Right kidney (tissue), 9 donors: ENCODE results near the gene LYPD3.
A peak's percentile ranks its signal among the peaks of the same experiment; 100 is the strongest.
"Not testable (repeated sequence)": the region's sequence is repeated elsewhere in the genome, so short reads cannot be mapped to it uniquely, and the experiment has no call there.

Experiments used
- DNase-seq: peaks from one replicate; pipeline ENCODE4 v3.0.0-alpha.2; 2016
- long read RNA-seq, 8 donors: transcript quantifications; one replicate each; lab custom pipeline, GENCODE V29; 2026

LYPD3 gene
- long read RNA-seq, donor 1, partial matches to known transcripts, result 0 of 1 reads
- long read RNA-seq, donor 1, other reads (novel, unspliced or antisense), result 0 of 1 reads
- long read RNA-seq, donor 2, result 0 reads
- long read RNA-seq, donor 3, result 0 reads
- long read RNA-seq, donor 4, result 0 reads
- long read RNA-seq, donor 5, partial matches to known transcripts, result 0 of 1 reads
- long read RNA-seq, donor 5, other reads (novel, unspliced or antisense), result 0 of 1 reads
- long read RNA-seq, donor 6, partial matches to known transcripts, result 0 of 1 reads
- long read RNA-seq, donor 6, other reads (novel, unspliced or antisense), result 0 of 1 reads
- long read RNA-seq, donor 7, result 0 reads
- long read RNA-seq, donor 8, result 0 reads

GRCh38 chr19:43465468-43466120 lies at the start of gene LYPD3:
Gene LYPD3, minus strand, starts transcription at chr19:43465608. Its CDS starts 37 bp downstream, at chr19:43465571.
- no peak for DNase-seq

GRCh38 chr19:43512399-43512798 lies 47.0 kb upstream of the LYPD3 start:
- DNase-seq, result not testable (repeated sequence)

- no peak for DNase-seq
These were observed 45.9 kb upstream of the LYPD3 start for GRCh38 chr19:43511324-43511723.

- DNase-seq, result no peak
These were observed 45.3 kb upstream of the LYPD3 start for GRCh38 chr19:43510713-43511112.

- DNase-seq, result no peak
These were observed 42.5 kb upstream of the LYPD3 start for GRCh38 chr19:43507880-43508279.

- no peak for DNase-seq
These were observed 41.2 kb upstream of the LYPD3 start for GRCh38 chr19:43506629-43507028.

- DNase-seq, result no peak
These were observed 40.5 kb upstream of the LYPD3 start for GRCh38 chr19:43505941-43506340.

GRCh38 chr19:43505186-43505456 lies 39.7 kb upstream of the LYPD3 start:
- DNase-seq, result no peak

GRCh38 chr19:43504426-43505185 lies 39.2 kb upstream of the LYPD3 start, which contains the start of gene PHLDB3:
Gene PHLDB3, minus strand, starts transcription at chr19:43504746. Its CDS starts 628 bp downstream, at chr19:43504118.
- DNase-seq, result peak; percentile 81

- DNase-seq, result peak; percentile 94
These were observed 38.4 kb upstream of the LYPD3 start for GRCh38 chr19:43503501-43504425.

- peak; percentile 16 for DNase-seq
These were observed 37.1 kb upstream of the LYPD3 start for GRCh38 chr19:43502419-43502976.

GRCh38 chr19:43501661-43502418 lies 36.4 kb upstream of the LYPD3 start:
- peak; percentile 49 for DNase-seq

- no peak for DNase-seq
These were observed 33.6 kb upstream of the LYPD3 start for GRCh38 chr19:43499042-43499441.

GRCh38 chr19:43498233-43498842 lies 32.9 kb upstream of the LYPD3 start:
- DNase-seq, result no peak

GRCh38 chr19:43496960-43497359 lies 31.6 kb upstream of the LYPD3 start:
- DNase-seq, result no peak

- DNase-seq, result no peak
These were observed 29.7 kb upstream of the LYPD3 start for GRCh38 chr19:43495082-43495481.

- DNase-seq, result no peak
These were observed 25.4 kb upstream of the LYPD3 start for GRCh38 chr19:43490759-43491158.

GRCh38 chr19:43489979-43490599 lies 24.7 kb upstream of the LYPD3 start:
- DNase-seq, result no peak

GRCh38 chr19:43489310-43489709 lies 23.9 kb upstream of the LYPD3 start:
- DNase-seq, result no peak

- DNase-seq, result no peak
These were observed 22.8 kb upstream of the LYPD3 start for GRCh38 chr19:43488179-43488578.
